A204.1 (cell line): ENCODE data around the gene CAMTA1.

Experiments
- FAIRE-seq: peaks from 2 replicates; lab custom pipeline; 2012; peaks lifted over from hg19 to GRCh38; lab: Jason Lieb, UNC

The CAMTA1 gene

DNA sequence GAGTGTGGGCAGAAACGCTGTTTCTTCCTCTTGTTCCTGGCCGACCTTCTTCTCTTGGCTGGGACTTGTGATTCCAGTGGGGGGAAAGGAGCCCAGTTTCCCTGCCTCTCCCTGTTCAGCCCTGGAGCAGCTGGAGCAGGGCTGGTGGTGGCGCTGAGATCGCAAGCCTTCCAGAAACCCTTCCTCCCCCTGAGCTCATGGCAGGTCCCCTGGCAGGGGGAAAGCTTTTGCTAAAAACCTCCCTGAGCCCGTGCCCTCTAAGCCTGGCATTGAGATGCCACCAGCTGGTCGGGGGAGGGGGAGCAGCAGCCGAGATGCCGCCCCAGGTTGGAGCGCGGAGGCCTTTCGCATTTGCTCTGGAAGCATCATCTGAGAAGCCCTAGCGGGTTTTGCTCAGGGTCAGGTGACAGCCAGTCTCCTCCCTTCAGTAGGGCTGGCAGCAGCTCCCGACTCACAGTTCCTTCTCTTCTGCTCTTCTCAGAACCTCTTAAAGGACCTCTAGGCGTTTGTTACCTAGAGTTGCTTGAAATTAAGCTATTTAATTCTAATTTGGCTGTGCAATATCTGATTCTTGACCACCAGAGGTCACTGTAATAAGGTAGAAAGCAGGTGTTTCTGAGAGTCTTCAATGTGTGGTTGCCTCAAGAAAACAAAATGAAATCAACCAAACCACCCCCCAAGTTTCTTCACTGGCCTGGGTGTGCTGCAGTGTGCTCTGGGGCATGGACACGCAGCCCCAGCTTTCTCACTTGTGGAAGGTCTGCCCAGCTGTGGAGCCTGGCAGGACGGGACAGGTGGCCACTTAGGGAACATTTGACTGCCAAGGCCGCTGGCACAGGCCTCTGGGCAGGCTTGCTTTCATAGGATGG is 257.3 kb downstream of the CAMTA1 start:
- peak; percentile 49 for FAIRE-seq

GRCh38 chr1:7043191-7043549 is 257.9 kb downstream of the CAMTA1 start:
- FAIRE-seq: no peak

- FAIRE-seq: no peak
Observed at GRCh38 chr1:7043719-7044535, 258.7 kb downstream of the CAMTA1 start.

- no peak for FAIRE-seq
Observed at GRCh38 chr1:7045897-7046296, 260.6 kb downstream of the CAMTA1 start.

- no peak for FAIRE-seq
Observed at GRCh38 chr1:7046314-7046713, 261.1 kb downstream of the CAMTA1 start.

DNA sequence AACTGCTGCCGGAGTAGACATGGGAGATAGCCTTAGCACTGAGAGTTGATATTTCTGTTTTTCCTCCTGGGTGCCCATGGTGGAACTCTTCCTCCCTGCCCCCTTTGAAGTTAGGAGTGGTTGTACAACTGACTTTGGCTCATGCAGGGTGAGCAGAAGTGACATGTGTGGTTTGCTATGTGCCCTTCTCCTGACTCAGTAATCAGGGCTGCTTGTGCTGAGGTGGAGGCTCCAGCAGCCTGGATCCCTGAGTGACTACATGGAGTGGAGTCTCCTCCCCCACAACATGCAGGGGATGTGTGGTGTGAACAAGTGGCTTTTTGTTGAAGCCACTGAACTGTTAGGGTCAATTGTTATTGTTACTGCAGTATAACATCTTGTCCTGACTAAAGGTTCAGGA is 261.6 kb downstream of the CAMTA1 start:
- FAIRE-seq: no peak

DNA sequence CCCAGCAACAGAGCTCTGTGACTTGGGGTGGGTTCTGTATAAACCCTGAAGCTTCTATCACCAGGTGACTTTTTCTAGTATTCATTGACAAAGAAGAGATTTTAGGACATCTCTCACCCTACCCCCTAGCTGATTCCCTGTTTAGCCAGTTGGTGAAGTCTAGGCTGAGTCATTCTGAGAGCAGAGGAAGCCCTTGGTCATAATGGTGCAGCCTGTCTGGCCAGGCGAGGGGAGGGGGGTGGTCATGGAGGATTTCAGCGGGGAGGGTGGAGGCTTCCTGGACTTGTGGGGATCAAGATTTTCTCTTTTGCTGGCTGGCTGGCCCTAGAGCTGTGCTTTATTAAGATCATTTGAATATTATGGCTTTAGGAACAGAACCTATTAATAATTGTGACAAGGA is 262.6 kb downstream of the CAMTA1 start:
- FAIRE-seq: no peak

- FAIRE-seq: no peak
Observed at GRCh38 chr1:7048395-7048794, 263.1 kb downstream of the CAMTA1 start.

DNA sequence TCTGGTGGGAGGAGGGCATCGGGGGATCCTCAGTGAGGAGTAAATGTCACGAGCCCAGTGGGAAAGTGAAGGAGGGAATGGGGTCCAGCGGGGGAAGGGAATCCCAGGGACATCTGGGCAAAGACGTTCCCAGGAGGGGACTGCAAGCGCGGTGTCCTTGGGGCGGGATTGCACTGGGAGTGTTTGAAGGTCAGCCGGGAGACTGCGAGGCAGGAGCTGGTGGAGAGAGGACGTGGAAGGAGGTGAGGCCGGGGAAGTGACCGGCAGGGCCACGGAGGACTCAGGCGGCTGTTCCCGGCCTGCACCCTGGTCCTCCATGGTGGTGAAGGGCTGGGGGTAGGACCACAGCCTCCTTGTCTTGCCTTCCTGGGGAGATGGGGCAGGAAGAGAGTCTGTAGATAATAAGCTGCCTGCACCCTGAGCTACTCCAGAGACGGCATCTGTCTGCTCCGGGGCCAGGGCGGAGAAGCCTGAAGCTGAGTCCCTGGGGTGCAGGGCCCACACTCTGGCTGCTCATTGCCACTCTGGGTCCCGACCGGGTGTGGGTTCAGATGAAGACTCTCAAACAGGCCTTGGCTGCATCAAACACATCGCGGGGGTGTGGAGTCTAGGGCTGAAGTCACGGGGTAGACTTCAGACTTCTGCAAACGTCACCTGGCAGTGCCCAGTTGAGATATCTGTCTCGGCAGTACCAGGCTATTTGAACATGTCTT is 264.8 kb downstream of the CAMTA1 start:
- FAIRE-seq: no peak

DNA sequence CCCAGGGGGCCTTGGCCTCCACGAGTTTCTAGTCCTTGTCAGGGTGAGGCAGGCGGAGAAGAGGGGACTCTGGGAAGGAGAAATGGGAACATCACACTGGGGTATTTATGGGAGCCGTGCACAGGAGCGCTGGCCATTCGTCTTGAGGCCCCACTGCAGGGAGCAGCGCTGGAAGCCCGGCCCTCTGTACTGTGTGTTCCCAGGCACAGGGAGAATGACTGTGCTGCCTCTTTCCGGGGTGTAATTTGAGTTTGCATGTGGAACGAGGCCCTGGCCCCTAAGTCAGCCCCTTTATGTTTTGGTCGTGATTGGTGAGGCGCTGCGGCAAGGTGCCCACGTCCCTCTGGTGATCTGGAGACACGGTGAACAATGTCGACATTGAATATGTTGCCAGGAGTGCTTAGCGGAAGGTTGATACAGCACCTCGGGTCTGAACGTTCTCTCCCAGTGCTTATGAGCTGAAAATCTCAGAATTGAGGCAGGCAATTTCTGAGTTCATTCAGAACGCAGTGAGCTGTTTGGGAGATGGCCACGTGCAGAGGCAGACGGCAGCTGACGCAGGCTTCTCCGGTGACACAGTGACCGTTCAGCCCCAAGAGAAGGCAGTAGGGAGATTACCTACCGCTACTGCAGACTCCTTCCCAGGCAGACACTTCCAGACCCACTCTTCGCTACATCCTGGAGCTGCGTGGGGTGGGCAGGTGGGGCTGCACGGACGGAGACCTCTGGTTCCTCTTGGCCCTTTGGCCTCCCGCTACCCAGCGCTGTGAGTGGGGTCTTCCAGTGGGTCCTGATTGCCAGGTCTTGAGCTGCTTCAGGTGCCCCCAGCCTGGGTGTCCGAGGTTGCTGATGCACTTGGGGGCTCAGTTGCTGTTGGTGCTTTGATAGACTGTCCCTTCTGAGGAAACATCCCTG is 265.8 kb downstream of the CAMTA1 start:
- no peak for FAIRE-seq

GRCh38 chr1:7052701-7053100 is 267.4 kb downstream of the CAMTA1 start:
- no peak for FAIRE-seq

DNA sequence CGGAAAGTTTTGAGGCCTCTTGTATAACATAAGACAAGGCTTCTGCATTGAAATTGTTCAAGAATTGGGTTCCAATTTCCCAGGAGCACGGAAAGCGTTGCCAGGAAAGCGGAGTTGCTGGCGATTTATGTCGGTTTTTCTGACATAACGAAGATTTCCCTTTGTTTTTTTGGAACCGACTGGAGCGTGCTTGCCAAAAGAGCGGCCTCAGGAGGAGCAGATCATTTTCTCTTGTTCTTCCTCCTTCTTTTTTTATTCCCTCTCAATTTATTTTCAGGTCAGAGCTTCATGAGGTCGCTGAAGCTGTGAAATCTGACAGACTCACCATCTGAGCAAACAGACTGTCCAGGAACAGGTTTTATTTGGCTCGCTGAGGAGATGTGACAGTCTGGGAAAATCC is 275.5 kb downstream of the CAMTA1 start:
- no peak for FAIRE-seq

DNA sequence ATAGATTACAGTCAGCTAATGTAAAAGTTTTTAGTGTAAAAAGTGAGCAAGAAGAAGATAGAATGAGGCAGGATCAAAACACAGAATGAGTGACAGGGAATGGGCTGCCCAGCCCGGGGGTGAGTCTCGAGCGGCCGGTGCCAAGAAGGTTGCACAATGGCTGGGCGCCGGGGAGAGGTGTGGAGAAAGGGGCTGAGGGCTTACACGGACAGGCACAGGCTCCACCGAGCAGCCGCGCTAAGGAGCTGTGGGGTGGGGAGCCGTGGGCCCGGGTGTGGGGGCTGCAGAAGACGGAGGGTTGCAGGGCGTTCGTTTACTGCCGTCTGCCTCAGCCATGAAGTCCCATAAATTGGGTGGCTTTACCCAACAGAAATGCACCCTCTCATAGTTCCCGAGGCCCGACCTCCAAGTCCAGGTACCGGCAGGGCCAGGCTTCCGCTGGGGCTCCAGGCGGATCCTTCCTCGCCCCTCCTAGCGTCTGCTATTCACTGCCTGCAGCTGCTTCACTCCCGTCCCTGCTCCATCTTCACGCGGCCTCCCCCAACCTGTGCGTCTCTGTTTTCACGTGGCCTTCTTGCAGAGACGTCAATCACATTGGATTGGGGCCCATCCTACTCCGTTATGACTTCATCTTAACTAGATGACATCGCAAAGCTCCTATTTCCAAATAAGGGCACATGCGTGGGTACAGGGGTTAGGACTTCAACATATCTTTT is 277.2 kb downstream of the CAMTA1 start:
- FAIRE-seq: no peak

- FAIRE-seq: no peak
Observed at GRCh38 chr1:7063981-7064380, 278.7 kb downstream of the CAMTA1 start.

GRCh38 chr1:7068552-7068951 is 283.3 kb downstream of the CAMTA1 start:
- no peak for FAIRE-seq

- FAIRE-seq: no peak
Observed at GRCh38 chr1:7069931-7070330, 284.7 kb downstream of the CAMTA1 start.

DNA sequence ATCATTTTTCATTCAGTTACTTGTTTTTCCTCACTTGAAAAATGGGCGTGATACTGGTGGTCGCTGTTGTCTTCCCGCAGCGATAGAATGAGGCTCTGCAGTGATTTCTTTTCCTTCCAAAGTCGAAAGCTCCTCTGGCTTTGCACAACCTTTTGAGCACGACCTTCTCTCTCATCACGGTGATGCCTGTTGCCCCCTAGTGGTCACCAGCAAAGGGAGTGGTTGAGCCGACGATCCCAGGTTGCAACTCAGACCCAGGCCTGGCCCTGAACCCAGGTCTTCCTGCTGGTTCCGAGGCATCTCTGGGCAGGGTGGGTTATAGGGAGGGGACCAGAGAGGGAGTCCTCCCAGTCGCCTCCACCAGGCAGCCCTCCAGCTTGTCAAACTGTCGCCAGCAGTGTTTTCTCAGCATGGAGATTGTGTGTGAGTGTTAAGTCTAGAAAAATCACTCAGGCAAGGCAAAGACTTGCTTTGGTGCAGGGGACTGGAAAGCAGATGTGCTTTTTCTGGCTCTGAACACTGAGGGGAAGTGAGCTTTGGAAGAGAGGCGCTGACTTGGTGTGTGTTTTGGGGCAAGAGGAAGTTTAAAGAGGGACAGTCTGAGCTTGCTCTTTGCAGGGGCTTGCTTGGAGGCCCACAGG is 285.3 kb downstream of the CAMTA1 start:
- no peak for FAIRE-seq

GRCh38 chr1:7076117-7076516 is 290.9 kb downstream of the CAMTA1 start:
- no peak for FAIRE-seq

- FAIRE-seq: no peak
Observed at GRCh38 chr1:7076572-7076971, 291.3 kb downstream of the CAMTA1 start.

- FAIRE-seq: no peak
Observed at GRCh38 chr1:7077136-7077535, 291.9 kb downstream of the CAMTA1 start.

DNA sequence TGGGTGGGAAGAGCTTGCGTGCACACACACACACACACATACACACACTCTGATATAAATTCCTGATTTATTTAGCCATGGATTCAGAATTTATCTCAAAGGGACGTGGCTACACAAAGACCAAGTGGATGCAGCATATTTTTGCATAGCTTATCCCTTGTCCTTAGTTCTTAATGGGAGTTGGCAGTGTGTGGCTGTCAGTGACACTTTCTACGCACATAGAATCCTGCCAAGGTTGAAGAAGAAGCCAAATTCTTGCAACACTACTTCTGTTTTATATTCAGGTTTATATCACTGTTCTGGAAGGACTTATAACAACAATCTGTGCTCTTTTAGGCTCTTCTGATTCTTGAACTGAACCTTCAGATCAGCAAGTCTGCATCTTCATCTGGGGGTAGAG is 292.7 kb downstream of the CAMTA1 start:
- FAIRE-seq: no peak
